BJ (cell line): Measurements from ENCODE around the gene LRFN2. TPM values are rescaled to one million over a fixed set of nuclear protein-coding genes. Genes with fewer than 3 reads are reported as not detected.

Experiments
- CTCF ChIA-PET: fragments of 350-600 bp; formaldehyde crosslinking; extraction: SDS; loops from one replicate; lab custom pipeline; 2021; ENCODE audit warnings: antibody characterized with exemption, inconsistent platforms; lab: Yijun Ruan, JAX
- POLR2A ChIA-PET: fragments of 300-600 bp; sonication (Branson Sonifier 250); formaldehyde crosslinking; extraction: SDS; loops from one replicate; lab custom pipeline; 2021; ENCODE audit warnings: antibody characterized with exemption; lab: Charles Lee
- DNase-seq: peaks from one replicate; pipeline ENCODE4 v3.0.0-alpha.2; 2011; ENCODE audit warnings: low read depth
- H3K27me3 ChIP-seq: 2 replicates; pipeline ENCODE4 v1.6.0; 2011; ENCODE audit warnings: low read length; ENCODE audit not compliant: control insufficient read depth, insufficient read depth
- H3K36me3 ChIP-seq: 2 replicates; pipeline ENCODE4 v1.5.1; 2011; ENCODE audit warnings: low read length; ENCODE audit not compliant: control insufficient read depth, insufficient read depth
- H3K4me3 ChIP-seq: 2 replicates; pipeline ENCODE4 v1.5.1; 2011; ENCODE audit warnings: low read depth, mild to moderate bottlenecking, control low read depth, low read length
- CTCF ChIP-seq: IDR thresholded peaks from 2 replicates; pipeline ENCODE4 v1.5.1; 2011; ENCODE audit warnings: low read depth, mild to moderate bottlenecking, control low read depth, inconsistent platforms, low read length, moderate library complexity; ENCODE audit not compliant: insufficient read depth
- polyA plus RNA-seq: library from polyadenylated mRNA; depleted of rRNA; stranded (reverse); fragments of >200 nt; gene quantifications from 2 replicates; pipeline ENCODE4 v1.2.3, GENCODE V29; 2011

LRFN2 gene
- polyA plus RNA-seq, 1 experiment, result not detected

- no peak for DNase-seq
- Histone ChIP-seq H3K36me3 (no peaks in the 10 kb centered on the region), H3K4me3 (no peak overlapping the region), H3K27me3 (no peaks in the 10 kb centered on the region)
- CTCF ChIA-PET, result no interaction called here
- TF ChIP-seq CTCF, result no peak
- POLR2A ChIA-PET, result no interaction called here
These were observed 216.1 kb downstream of the LRFN2 start for GRCh38 chr6:40371095-40371494.

- POLR2A ChIA-PET, result no interaction called here
- TF ChIP-seq CTCF, result no peak
- CTCF ChIA-PET, result no interaction called here
These were observed 217.3 kb downstream of the LRFN2 start for GRCh38 chr6:40369891-40370290.

GRCh38 chr6:40369042-40369441 lies 218.1 kb downstream of the LRFN2 start:
- no peak for DNase-seq
- CTCF ChIA-PET, result no interaction called here
- POLR2A ChIA-PET, result no interaction called here
- Histone ChIP-seq H3K36me3 (no peaks in the 10 kb centered on the region), H3K4me3 (no peak overlapping the region), H3K27me3 (no peaks in the 10 kb centered on the region)
- no peak for TF ChIP-seq CTCF

More at GRCh38 chr6:40369891-40370290, 217.3 kb downstream of the LRFN2 start:
- Histone ChIP-seq H3K27me3 (no peaks in the 10 kb centered on the region), H3K4me3 (no peak overlapping the region), H3K36me3 (no peaks in the 10 kb centered on the region)
- no peak for DNase-seq

- POLR2A ChIA-PET, result no interaction called here
- Histone ChIP-seq H3K4me3 (no peak overlapping the region), H3K36me3 (no peaks in the 10 kb centered on the region), H3K27me3 (no peaks in the 10 kb centered on the region)
- no peak for DNase-seq
- CTCF ChIA-PET, result no interaction called here
- TF ChIP-seq CTCF, result no peak
These were observed 224.3 kb downstream of the LRFN2 start for GRCh38 chr6:40362859-40363258.

GRCh38 chr6:40359808-40360207 lies 227.4 kb downstream of the LRFN2 start:
- ChIA-PET CTCF (no interaction called here), POLR2A (no interaction called here)
- Histone ChIP-seq H3K36me3 (no peaks in the 10 kb centered on the region), H3K4me3 (no peak overlapping the region), H3K27me3 (no peaks in the 10 kb centered on the region)
- no peak for DNase-seq
- no peak for TF ChIP-seq CTCF
